IMR-90 (cell line): ENCODE measurements around the gene P2RY14. TPM values are rescaled to one million over a fixed set of nuclear protein-coding genes. Genes with fewer than 3 reads are reported as not detected.
A peak's percentile ranks its signal among the peaks of the same experiment; 100 is the strongest.

ENCODE experiments used
- ATAC-seq: fragments of 200-7000 bp; cut with Tn5 transposase; 2 replicates; pipeline ENCODE4 v1.9.1; 2020; ENCODE audit warnings: low read depth, mild to moderate bottlenecking, moderate library complexity
- BruUV-seq: library from RNA; stranded (reverse); fragments of 400-500 nt; replicated peaks from 2 replicates; lab custom pipeline; 2021; lab: Mats Ljungman, UMichigan
- CTCF ChIA-PET: fragments of 300-600 bp; formaldehyde crosslinking; extraction: SDS; loops from one replicate; lab custom pipeline; 2021; ENCODE audit warnings: antibody characterized with exemption; lab: Yijun Ruan, JAX
- POLR2A ChIA-PET: fragments of 300-600 bp; sonication (Branson Sonifier 250); formaldehyde crosslinking; loops from one replicate; lab custom pipeline; 2022; ENCODE audit warnings: antibody characterized with exemption; ENCODE audit not compliant: unreplicated experiment; lab: Charles Lee
- DNase-seq: peaks from one replicate; pipeline ENCODE4 v3.0.0; 2013
- H2AFZ ChIP-seq: replicated peaks from 2 replicates; pipeline ENCODE3; 2013; ENCODE audit warnings: low read length, mild to moderate bottlenecking; ENCODE audit not compliant: poor library complexity
- H2AK5ac ChIP-seq: 2 replicates; pipeline ENCODE4 v1.6.1; 2013; ENCODE audit warnings: low read depth, low read length, inconsistent platforms
- H2AK9ac ChIP-seq: replicated peaks from 2 replicates; pipeline ENCODE3; 2013; ENCODE audit warnings: mild to moderate bottlenecking, low read depth, low read length, moderate library complexity; ENCODE audit not compliant: poor library complexity
- H2BK120ac ChIP-seq: 2 replicates; pipeline ENCODE4 v1.6.1; 2013; ENCODE audit warnings: low read depth, low read length, inconsistent platforms
- H2BK15ac ChIP-seq: 3 replicates; pipeline ENCODE4 v1.6.1; 2013; ENCODE audit warnings: low read depth, low read length, inconsistent platforms
- H2BK20ac ChIP-seq: 2 replicates; pipeline ENCODE4 v1.6.1; 2013; ENCODE audit warnings: low read depth, mild to moderate bottlenecking, inconsistent platforms, low read length, moderate library complexity
- H2BK5ac ChIP-seq: 2 replicates; pipeline ENCODE4 v1.6.1; 2013; ENCODE audit warnings: mild to moderate bottlenecking, low read depth, low read length, inconsistent platforms; ENCODE audit not compliant: poor library complexity, severe bottlenecking
- H3K14ac ChIP-seq: replicated peaks from 2 replicates; pipeline ENCODE4 v1.6.1; 2013; ENCODE audit warnings: low read depth, low read length, inconsistent platforms
- H3K18ac ChIP-seq: 2 replicates; pipeline ENCODE4 v1.6.1; 2013; ENCODE audit warnings: low read depth, low read length, control low read depth
- H3K23ac ChIP-seq: 2 replicates; pipeline ENCODE4 v1.6.1; 2013; ENCODE audit warnings: low read depth, low read length, inconsistent platforms
- H3K27ac ChIP-seq: 2 replicates; pipeline ENCODE4 v1.5.1; 2013; ENCODE audit warnings: mild to moderate bottlenecking, control low read depth, low read length; ENCODE audit not compliant: insufficient read depth
- H3K27me3 ChIP-seq: 2 replicates; pipeline ENCODE4 v1.6.1; 2013; ENCODE audit warnings: low read length; ENCODE audit not compliant: control insufficient read depth, insufficient read depth
- H3K36me3 ChIP-seq: 2 replicates; pipeline ENCODE4 v1.6.1; 2013; ENCODE audit warnings: low read length, mixed read lengths; ENCODE audit not compliant: control insufficient read depth, insufficient read depth
- H3K4ac ChIP-seq: 2 replicates; pipeline ENCODE4 v1.6.1; 2013; ENCODE audit warnings: low read depth, low read length, inconsistent platforms
- H3K4me1 ChIP-seq: 2 replicates; pipeline ENCODE4 v1.6.1; 2013; ENCODE audit warnings: low read length, mixed read lengths; ENCODE audit not compliant: control insufficient read depth, insufficient read depth
- H3K4me2 ChIP-seq: 2 replicates; pipeline ENCODE4 v1.6.1; 2013; ENCODE audit warnings: low read depth, mild to moderate bottlenecking, control low read depth, low read length, moderate library complexity
- H3K4me3 ChIP-seq: 2 replicates; pipeline ENCODE4 v1.5.1; 2013; ENCODE audit warnings: low read depth, mild to moderate bottlenecking, control low read depth, low read length, moderate library complexity; ENCODE audit not compliant: insufficient read depth
- H3K56ac ChIP-seq: 2 replicates; pipeline ENCODE4 v1.6.1; 2013; ENCODE audit warnings: low read length, inconsistent platforms; ENCODE audit not compliant: insufficient read depth; ENCODE audit errors: extremely low read depth
- H3K79me1 ChIP-seq, 2 experiments: 2 replicates each; pipeline ENCODE4 v1.6.1; 2013; ENCODE audit warnings: low read length in 2 of 2, inconsistent platforms in 1 of 2, low read depth in 1 of 2
- H3K9ac ChIP-seq: 2 replicates; pipeline ENCODE4 v1.6.1; 2013; ENCODE audit warnings: low read depth, low read length, control low read depth
- H3K9me1 ChIP-seq: 2 replicates; pipeline ENCODE4 v1.6.1; 2013; ENCODE audit warnings: low read length, inconsistent platforms; ENCODE audit not compliant: insufficient read depth
- H3K9me3 ChIP-seq: 2 replicates; pipeline ENCODE4 v1.6.1; 2013; ENCODE audit warnings: low read length; ENCODE audit not compliant: control insufficient read depth, insufficient read depth
- H4K20me1 ChIP-seq: 2 replicates; pipeline ENCODE4 v1.6.1; 2013; ENCODE audit warnings: low read length, inconsistent platforms; ENCODE audit not compliant: insufficient read depth
- H4K5ac ChIP-seq: 2 replicates; pipeline ENCODE4 v1.6.1; 2013; ENCODE audit warnings: mild to moderate bottlenecking, low read depth, low read length, control low read depth
- H4K8ac ChIP-seq, 2 experiments: 2 replicates each; pipeline ENCODE4 v1.6.1; 2013; ENCODE audit warnings: low read depth in 2 of 2, low read length in 2 of 2, control low read depth in 1 of 2, inconsistent platforms in 1 of 2
- H4K91ac ChIP-seq: 2 replicates; pipeline ENCODE4 v1.6.1; 2013; ENCODE audit warnings: low read depth, low read length, inconsistent platforms; ENCODE audit not compliant: insufficient read depth
- BHLHE40 ChIP-seq: fragments of 150-350 bp; IDR thresholded peaks from 2 replicates; pipeline ENCODE4 v1.6.1; 2016; ENCODE audit warnings: mild to moderate bottlenecking, low read depth, low read length
- CEBPB ChIP-seq: IDR thresholded peaks from 2 replicates; pipeline ENCODE4 v1.6.1; 2012; ENCODE audit warnings: low read depth, low read length, improper control_type of control experiment
- CHD1 ChIP-seq: IDR thresholded peaks from 2 replicates; pipeline ENCODE4 v1.6.1; 2012; ENCODE audit warnings: low read depth, low read length, improper control_type of control experiment
- FOS ChIP-seq: fragments of 150-350 bp; IDR thresholded peaks from 2 replicates; pipeline ENCODE4 v1.6.1; 2016; ENCODE audit warnings: low read depth, low read length
- MAFK ChIP-seq: IDR thresholded peaks from 2 replicates; pipeline ENCODE4 v1.6.1; 2012; ENCODE audit warnings: low read depth, low read length, improper control_type of control experiment
- MAZ ChIP-seq: IDR thresholded peaks from 2 replicates; pipeline ENCODE4 v1.6.1; 2012; ENCODE audit warnings: low read depth, mild to moderate bottlenecking, low read length, improper control_type of control experiment, moderate library complexity, borderline replicate concordance
- MXI1 ChIP-seq: IDR thresholded peaks from 2 replicates; pipeline ENCODE4 v1.6.1; 2012; ENCODE audit warnings: low read depth, mild to moderate bottlenecking, low read length, moderate library complexity, borderline replicate concordance
- NFE2L2 ChIP-seq: fragments of 150-350 bp; IDR thresholded peaks from 2 replicates; pipeline ENCODE4 v1.6.1; 2016; ENCODE audit warnings: low read depth, mild to moderate bottlenecking, low read length
- POLR2A ChIP-seq: IDR thresholded peaks from 2 replicates; pipeline ENCODE4 v1.6.1; 2012; ENCODE audit warnings: mild to moderate bottlenecking, low read depth, low read length
- RCOR1 ChIP-seq: IDR thresholded peaks from 2 replicates; pipeline ENCODE4 v1.6.1; 2012; ENCODE audit warnings: mild to moderate bottlenecking, low read length, improper control_type of control experiment; ENCODE audit not compliant: insufficient replicate concordance
- RFX5 ChIP-seq: IDR thresholded peaks from 2 replicates; pipeline ENCODE4 v1.8.0; 2012; ENCODE audit warnings: low read depth, mild to moderate bottlenecking, low read length, moderate library complexity
- SMC3 ChIP-seq: fragments of 150-350 bp; IDR thresholded peaks from 2 replicates; pipeline ENCODE4 v1.6.1; 2016; ENCODE audit warnings: low read depth, mild to moderate bottlenecking, antibody characterized with exemption, low read length, moderate library complexity
- WGBS, 2 experiments: methylation state at CpG; one replicate each; pipeline versions ENCODE4 v1.1.5 to v1.1.7; 2013; ENCODE audit warnings: missing lambda C conversion rate in 2 of 2; ENCODE audit not compliant: insufficient read length in 1 of 2; ENCODE audit errors: extremely low coverage in 2 of 2; 5-methylcytosine and 5-hydroxymethylcytosine counted together
- dilution Hi-C: fragments of 300-500 bp; cut with HindIII; formaldehyde crosslinking; loops from one replicate; pipeline ENCODE4 v1.14.3; 2018; ENCODE audit warnings: low sequenced_read_pairs; ENCODE audit not compliant: unreplicated experiment
- in situ Hi-C: fragments of 300-500 bp; cut with MboI; formaldehyde crosslinking; loops from 3 replicates; pipeline ENCODE4 v1.14.3; 2019; ENCODE audit warnings: low sequenced_read_pairs, inconsistent platforms, mixed read lengths
- intact Hi-C: fragments of 100-400 bp; cut with micrococcal nuclease; formaldehyde crosslinking; loops from 2 replicates; pipeline ENCODE4 v1.10.0; 2022
- polyA plus RNA-seq, 3 experiments: library from polyadenylated mRNA; depleted of rRNA; stranded (reverse); fragments of >200 nt; gene quantifications; 2 replicates each; pipeline ENCODE4 v1.2.3, GENCODE V29; 2012; ENCODE audit warnings: low replicate concordance in 1 of 3
- total RNA-seq: library from RNA; depleted of rRNA; stranded (reverse); fragments of >200 nt; gene quantifications from 2 replicates; pipeline ENCODE4 v1.2.3, GENCODE V29; 2012
- TF ChIP-seq, protein P1 (sequence below): conservative IDR thresholded peaks from 2 replicates; pipeline ENCODE4 v1.5.1; 2012; ENCODE audit warnings: mild to moderate bottlenecking, low read depth, low read length, improper control_type of control experiment
- TF ChIP-seq, protein P2 (sequence below): fragments of 150-350 bp; IDR thresholded peaks from 2 replicates; pipeline ENCODE4 v1.6.1; 2016; ENCODE audit warnings: low read depth, mild to moderate bottlenecking, low read length, moderate library complexity, borderline replicate concordance
- TF ChIP-seq, protein P3 (sequence below): fragments of 150-350 bp; IDR thresholded peaks from 2 replicates; pipeline ENCODE4 v1.6.1; 2017; ENCODE audit warnings: mild to moderate bottlenecking, antibody characterized with exemption, low read length, low read depth

The P2RY14 gene
- total and polyA plus RNA-seq, 2 of the 4 experiments (the other 2 are of a cell fraction): not detected

DNA sequence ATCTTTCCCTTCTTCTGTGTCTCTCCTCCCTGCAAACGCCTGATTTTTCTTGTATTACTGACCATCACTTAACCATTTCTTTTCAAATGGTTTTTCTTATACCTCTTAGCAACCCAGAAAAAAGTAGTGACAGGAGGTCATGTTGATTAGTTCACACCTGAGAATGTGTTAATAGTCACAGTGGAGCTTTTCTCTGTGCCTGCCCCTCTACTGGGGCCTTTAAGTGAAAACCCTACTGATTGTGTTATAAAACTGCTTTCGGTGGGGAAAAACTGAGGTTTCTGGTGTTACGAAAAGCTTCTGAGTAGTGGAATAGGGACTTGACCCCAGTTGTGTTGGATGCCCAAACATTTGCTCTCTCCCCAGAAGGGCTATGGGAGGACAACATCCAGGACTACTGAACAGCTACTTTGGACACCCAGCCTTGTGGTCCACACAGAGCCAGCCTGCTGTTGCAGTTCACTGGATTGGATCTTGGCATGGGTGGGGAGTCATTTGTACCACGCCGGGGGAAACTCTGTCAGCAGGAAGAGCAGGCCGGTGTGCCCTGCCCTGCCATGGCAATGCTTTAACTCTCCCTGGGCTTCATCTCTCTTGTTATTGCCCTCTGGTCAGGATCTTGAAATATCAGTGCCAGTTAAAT, 27.9 kb upstream of the P2RY14 start:
- no peak overlapping the region for H3K4me2 ChIP-seq
- POLR2A ChIA-PET: no interaction called here

More for the DNA sequence above, 27.9 kb upstream of the P2RY14 start:
- Histone ChIP-seq H3K79me1 (no peaks in the 10 kb centered on the region), H3K14ac (0 out of 2 replicates have a peak overlapping the region, but pooled peaks have one; percentile 23), H3K4me3 (no peak overlapping the region), H2AK9ac (no peak overlapping the region), H3K23ac (no peak overlapping the region), H4K91ac (peak overlapping the region; percentile 41; the same call in 1 of the 2 replicates), H3K4ac (peak overlapping the region; percentile 62), H2BK120ac (peak overlapping the region; percentile 63), H3K9ac (no peak overlapping the region), H3K9me3 (no peaks in the 10 kb centered on the region), H3K36me3 (no peaks in the 10 kb centered on the region), H4K5ac (0 out of 2 replicates have a peak overlapping the region, but pooled peaks have one; percentile 39), H2BK15ac (peak overlapping the region; percentile 83; the same call in 1 of the 3 replicates), H3K27ac (no peak overlapping the region), H2BK5ac (peak overlapping the region; percentile 43), H4K20me1 (no peaks in the 10 kb centered on the region), H4K8ac (0 out of 4 replicates have a peak overlapping the region, but pooled peaks have one; percentile 23 to 26), H2AK5ac (peak overlapping the region; percentile 54), H3K18ac (peak overlapping the region; percentile 61), H2AFZ (no peak overlapping the region), H2BK20ac (peak overlapping the region; percentile 73; the same call in 1 of the 2 replicates), H3K27me3 (no peaks in the 10 kb centered on the region), H3K9me1 (peaks cover 3% of the 10 kb centered on the region; the same call in 1 of the 2 replicates), H3K56ac (no peak overlapping the region), H3K4me1 (peaks cover 13% of the 10 kb centered on the region)
- intact Hi-C loops: no loop called here
- WGBS, 2 experiments: no CpG with 5 or more reads among the region's 6 CpGs
- ATAC-seq (no peak), DNase-seq (no peak)
- dilution Hi-C loops: no loop called here
- no TSS peak for BruUV-seq
- CTCF ChIA-PET: no interaction called here
- in situ Hi-C loops: no loop called here
- TF ChIP-seq RFX5: no peak
- no peak for TF ChIP-seq CEBPB
- no peak for TF ChIP-seq POLR2A
- TF ChIP-seq CHD1: no peak
- no peak for TF ChIP-seq RCOR1
- TF ChIP-seq MAZ: no peak
- TF ChIP-seq, protein P1, sequence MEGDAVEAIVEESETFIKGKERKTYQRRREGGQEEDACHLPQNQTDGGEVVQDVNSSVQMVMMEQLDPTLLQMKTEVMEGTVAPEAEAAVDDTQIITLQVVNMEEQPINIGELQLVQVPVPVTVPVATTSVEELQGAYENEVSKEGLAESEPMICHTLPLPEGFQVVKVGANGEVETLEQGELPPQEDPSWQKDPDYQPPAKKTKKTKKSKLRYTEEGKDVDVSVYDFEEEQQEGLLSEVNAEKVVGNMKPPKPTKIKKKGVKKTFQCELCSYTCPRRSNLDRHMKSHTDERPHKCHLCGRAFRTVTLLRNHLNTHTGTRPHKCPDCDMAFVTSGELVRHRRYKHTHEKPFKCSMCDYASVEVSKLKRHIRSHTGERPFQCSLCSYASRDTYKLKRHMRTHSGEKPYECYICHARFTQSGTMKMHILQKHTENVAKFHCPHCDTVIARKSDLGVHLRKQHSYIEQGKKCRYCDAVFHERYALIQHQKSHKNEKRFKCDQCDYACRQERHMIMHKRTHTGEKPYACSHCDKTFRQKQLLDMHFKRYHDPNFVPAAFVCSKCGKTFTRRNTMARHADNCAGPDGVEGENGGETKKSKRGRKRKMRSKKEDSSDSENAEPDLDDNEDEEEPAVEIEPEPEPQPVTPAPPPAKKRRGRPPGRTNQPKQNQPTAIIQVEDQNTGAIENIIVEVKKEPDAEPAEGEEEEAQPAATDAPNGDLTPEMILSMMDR: no peak
- no peak for TF ChIP-seq MXI1
- TF ChIP-seq, protein P2, sequence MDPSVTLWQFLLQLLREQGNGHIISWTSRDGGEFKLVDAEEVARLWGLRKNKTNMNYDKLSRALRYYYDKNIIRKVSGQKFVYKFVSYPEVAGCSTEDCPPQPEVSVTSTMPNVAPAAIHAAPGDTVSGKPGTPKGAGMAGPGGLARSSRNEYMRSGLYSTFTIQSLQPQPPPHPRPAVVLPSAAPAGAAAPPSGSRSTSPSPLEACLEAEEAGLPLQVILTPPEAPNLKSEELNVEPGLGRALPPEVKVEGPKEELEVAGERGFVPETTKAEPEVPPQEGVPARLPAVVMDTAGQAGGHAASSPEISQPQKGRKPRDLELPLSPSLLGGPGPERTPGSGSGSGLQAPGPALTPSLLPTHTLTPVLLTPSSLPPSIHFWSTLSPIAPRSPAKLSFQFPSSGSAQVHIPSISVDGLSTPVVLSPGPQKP: no peak
- TF ChIP-seq NFE2L2: no peak
- TF ChIP-seq, protein P3, sequence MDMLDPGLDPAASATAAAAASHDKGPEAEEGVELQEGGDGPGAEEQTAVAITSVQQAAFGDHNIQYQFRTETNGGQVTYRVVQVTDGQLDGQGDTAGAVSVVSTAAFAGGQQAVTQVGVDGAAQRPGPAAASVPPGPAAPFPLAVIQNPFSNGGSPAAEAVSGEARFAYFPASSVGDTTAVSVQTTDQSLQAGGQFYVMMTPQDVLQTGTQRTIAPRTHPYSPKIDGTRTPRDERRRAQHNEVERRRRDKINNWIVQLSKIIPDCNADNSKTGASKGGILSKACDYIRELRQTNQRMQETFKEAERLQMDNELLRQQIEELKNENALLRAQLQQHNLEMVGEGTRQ: no peak
- no peak for TF ChIP-seq MAFK
- TF ChIP-seq SMC3: no peak
- no peak for TF ChIP-seq FOS
- no peak for TF ChIP-seq BHLHE40
